ENCODE data around the gene IQCM. TPM values are rescaled to one million over a fixed set of nuclear protein-coding genes. Genes with fewer than 3 reads are reported as not detected.

Gene IQCM
- total RNA-seq, 1 experiment from 2014 or later = not detected

- no peaks in the 10 kb centered on the region for H3K9me3 ChIP-seq (ENCODE audit: control insufficient read depth, insufficient read depth, low read depth, low read length)
- H3K36me3 ChIP-seq (ENCODE audit: control insufficient read depth, insufficient read depth, low read length) = no peaks in the 10 kb centered on the region
- TF ChIP-seq, protein P1, sequence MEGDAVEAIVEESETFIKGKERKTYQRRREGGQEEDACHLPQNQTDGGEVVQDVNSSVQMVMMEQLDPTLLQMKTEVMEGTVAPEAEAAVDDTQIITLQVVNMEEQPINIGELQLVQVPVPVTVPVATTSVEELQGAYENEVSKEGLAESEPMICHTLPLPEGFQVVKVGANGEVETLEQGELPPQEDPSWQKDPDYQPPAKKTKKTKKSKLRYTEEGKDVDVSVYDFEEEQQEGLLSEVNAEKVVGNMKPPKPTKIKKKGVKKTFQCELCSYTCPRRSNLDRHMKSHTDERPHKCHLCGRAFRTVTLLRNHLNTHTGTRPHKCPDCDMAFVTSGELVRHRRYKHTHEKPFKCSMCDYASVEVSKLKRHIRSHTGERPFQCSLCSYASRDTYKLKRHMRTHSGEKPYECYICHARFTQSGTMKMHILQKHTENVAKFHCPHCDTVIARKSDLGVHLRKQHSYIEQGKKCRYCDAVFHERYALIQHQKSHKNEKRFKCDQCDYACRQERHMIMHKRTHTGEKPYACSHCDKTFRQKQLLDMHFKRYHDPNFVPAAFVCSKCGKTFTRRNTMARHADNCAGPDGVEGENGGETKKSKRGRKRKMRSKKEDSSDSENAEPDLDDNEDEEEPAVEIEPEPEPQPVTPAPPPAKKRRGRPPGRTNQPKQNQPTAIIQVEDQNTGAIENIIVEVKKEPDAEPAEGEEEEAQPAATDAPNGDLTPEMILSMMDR (IDR thresholded peaks at IDR 0.05) = no peak
- TF ChIP-seq, protein P2, sequence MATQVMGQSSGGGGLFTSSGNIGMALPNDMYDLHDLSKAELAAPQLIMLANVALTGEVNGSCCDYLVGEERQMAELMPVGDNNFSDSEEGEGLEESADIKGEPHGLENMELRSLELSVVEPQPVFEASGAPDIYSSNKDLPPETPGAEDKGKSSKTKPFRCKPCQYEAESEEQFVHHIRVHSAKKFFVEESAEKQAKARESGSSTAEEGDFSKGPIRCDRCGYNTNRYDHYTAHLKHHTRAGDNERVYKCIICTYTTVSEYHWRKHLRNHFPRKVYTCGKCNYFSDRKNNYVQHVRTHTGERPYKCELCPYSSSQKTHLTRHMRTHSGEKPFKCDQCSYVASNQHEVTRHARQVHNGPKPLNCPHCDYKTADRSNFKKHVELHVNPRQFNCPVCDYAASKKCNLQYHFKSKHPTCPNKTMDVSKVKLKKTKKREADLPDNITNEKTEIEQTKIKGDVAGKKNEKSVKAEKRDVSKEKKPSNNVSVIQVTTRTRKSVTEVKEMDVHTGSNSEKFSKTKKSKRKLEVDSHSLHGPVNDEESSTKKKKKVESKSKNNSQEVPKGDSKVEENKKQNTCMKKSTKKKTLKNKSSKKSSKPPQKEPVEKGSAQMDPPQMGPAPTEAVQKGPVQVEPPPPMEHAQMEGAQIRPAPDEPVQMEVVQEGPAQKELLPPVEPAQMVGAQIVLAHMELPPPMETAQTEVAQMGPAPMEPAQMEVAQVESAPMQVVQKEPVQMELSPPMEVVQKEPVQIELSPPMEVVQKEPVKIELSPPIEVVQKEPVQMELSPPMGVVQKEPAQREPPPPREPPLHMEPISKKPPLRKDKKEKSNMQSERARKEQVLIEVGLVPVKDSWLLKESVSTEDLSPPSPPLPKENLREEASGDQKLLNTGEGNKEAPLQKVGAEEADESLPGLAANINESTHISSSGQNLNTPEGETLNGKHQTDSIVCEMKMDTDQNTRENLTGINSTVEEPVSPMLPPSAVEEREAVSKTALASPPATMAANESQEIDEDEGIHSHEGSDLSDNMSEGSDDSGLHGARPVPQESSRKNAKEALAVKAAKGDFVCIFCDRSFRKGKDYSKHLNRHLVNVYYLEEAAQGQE (IDR thresholded peaks at IDR 0.05; ENCODE audit: insufficient read depth in 1 of 2, low read depth in 2 of 2, low read length in 1 of 2) = no peak
- TF ChIP-seq POLR2AphosphoS5 (IDR thresholded peaks at IDR 0.05; ENCODE audit: low read depth, low read length) (no peak), SIN3A (IDR thresholded peaks at IDR 0.05; ENCODE audit: borderline replicate concordance, insufficient read depth, low read depth, low read length) (no peak), TCF7L2 (IDR thresholded peaks at IDR 0.05; ENCODE audit: low read depth, low read length) (no peak)
- no TSS peak for BruUV-seq (replicated peaks)
- H3K4me1 ChIP-seq (ENCODE audit: control insufficient read depth, insufficient read depth, low read length) = no peaks in the 10 kb centered on the region
- H3K27me3 ChIP-seq (ENCODE audit: control insufficient read depth, insufficient read depth, low read length) = no peaks in the 10 kb centered on the region
- DNase-seq (ENCODE audit: low read depth, low spot score) (no peak), ATAC-seq (no peak)
- no peak overlapping the region for H3K4me3 ChIP-seq (ENCODE audit: low read depth in 2 of 2, low read length in 2 of 2)
- POLR2A ChIA-PET = no interaction called here
- in situ Hi-C loops (cut with HindIII; ENCODE audit: low pct_unique_long_range_greater_than_20kb, low sequenced_read_pairs) = no loop called here
- intact Hi-C loops (cut with micrococcal nuclease; ENCODE audit: unreplicated experiment) = no loop called here
- CTCF ChIA-PET = no interaction called here
- H3K27ac ChIP-seq (ENCODE audit: low read length) = no peak overlapping the region
Observed at GRCh38 chr4:149409555-149409962, 406.1 kb downstream of the IQCM start.

DNA sequence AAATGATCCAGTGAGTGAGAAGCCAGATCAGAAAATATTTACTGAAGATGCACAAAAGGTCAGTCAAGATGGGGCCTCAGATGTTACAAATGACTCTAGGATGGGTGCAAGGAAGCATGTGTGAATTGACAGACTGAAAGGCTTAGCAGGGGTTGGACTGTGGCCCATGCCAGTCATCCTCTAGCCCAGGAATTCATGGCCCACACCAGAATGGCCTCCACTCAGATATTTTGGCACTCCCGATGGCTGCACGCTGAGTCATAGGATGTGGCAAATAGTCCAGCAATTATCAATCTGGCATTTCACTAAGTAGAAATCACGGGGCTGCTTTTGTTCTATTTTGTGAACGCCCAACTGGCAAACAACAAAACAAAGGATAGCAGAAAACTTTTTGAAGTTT is 406.5 kb downstream of the IQCM start:
- intact Hi-C loops (cut with micrococcal nuclease; ENCODE audit: unreplicated experiment) (no loop called here), in situ Hi-C loops (cut with HindIII; ENCODE audit: low pct_unique_long_range_greater_than_20kb, low sequenced_read_pairs) (no loop called here)
- BruUV-seq (replicated peaks) = no TSS peak
- ATAC-seq = no peak
- POLR2A ChIA-PET = no interaction called here
- no peak overlapping the region for H3K4me3 ChIP-seq (ENCODE audit: low read depth in 2 of 2, low read length in 2 of 2)
- no peak for TF ChIP-seq POLR2AphosphoS5 (IDR thresholded peaks at IDR 0.05; ENCODE audit: low read depth, low read length)
- TF ChIP-seq, protein P1 (IDR thresholded peaks at IDR 0.05) = no peak
- TF ChIP-seq TCF7L2 (IDR thresholded peaks at IDR 0.05; ENCODE audit: low read depth, low read length) = no peak
- TF ChIP-seq SIN3A (IDR thresholded peaks at IDR 0.05; ENCODE audit: borderline replicate concordance, insufficient read depth, low read depth, low read length) = no peak
- TF ChIP-seq, protein P2 (IDR thresholded peaks at IDR 0.05; ENCODE audit: insufficient read depth in 1 of 2, low read depth in 2 of 2, low read length in 1 of 2) = no peak
- CTCF ChIA-PET = no interaction called here
- no peak for DNase-seq (ENCODE audit: low read depth, low spot score)
- H3K27me3 ChIP-seq (ENCODE audit: control insufficient read depth, insufficient read depth, low read length) = no peaks in the 10 kb centered on the region
- H3K4me1 ChIP-seq (ENCODE audit: control insufficient read depth, insufficient read depth, low read length) = no peaks in the 10 kb centered on the region
- no peaks in the 10 kb centered on the region for H3K36me3 ChIP-seq (ENCODE audit: control insufficient read depth, insufficient read depth, low read length)
- H3K9me3 ChIP-seq (ENCODE audit: control insufficient read depth, insufficient read depth, low read depth, low read length) = no peaks in the 10 kb centered on the region
- H3K27ac ChIP-seq (ENCODE audit: low read length) = no peak overlapping the region
